ENCODE data around the gene PAQR7.

Gene PAQR7

GRCh38 chr1:25816112-25816718 is 59.3 kb downstream of the PAQR7 start:
- no peak for DNase-seq (ENCODE audit: low spot score)

GRCh38 chr1:25815208-25816111 is 60.0 kb downstream of the PAQR7 start:
- no peak for DNase-seq (ENCODE audit: low spot score)

GRCh38 chr1:25814549-25815087 is 60.9 kb downstream of the PAQR7 start:
- DNase-seq (ENCODE audit: low spot score): no peak

GRCh38 chr1:25813734-25814471 is 61.6 kb downstream of the PAQR7 start:
- no peak for DNase-seq (ENCODE audit: low spot score)

- no peak for DNase-seq (ENCODE audit: low spot score)
Observed at GRCh38 chr1:25813071-25813733, 62.3 kb downstream of the PAQR7 start.
